HL-60 (cell line): ENCODE measurements around the gene LYPD5.

Source experiments
- DNase-seq, 2 experiments: peaks; one replicate each; pipeline ENCODE4 v3.0.0-alpha.2; 2010 to 2020; ENCODE audit warnings: low read depth in 1 of 2, low spot score in 1 of 2
- H3K27ac ChIP-seq: fragments of 250-450 bp; sonication (Bioruptor Pico); replicated peaks from 2 replicates; pipeline ENCODE4 v1.5.1; 2020; ENCODE audit warnings: mild to moderate bottlenecking, moderate library complexity
- H3K27me3 ChIP-seq: fragments of 250-450 bp; sonication (Bioruptor Pico); 2 replicates; pipeline ENCODE4 v1.5.1; 2021; ENCODE audit warnings: mild to moderate bottlenecking, moderate library complexity; ENCODE audit not compliant: insufficient read depth, poor library complexity, severe bottlenecking
- H3K4me3 ChIP-seq: replicated peaks from 2 replicates; pipeline ENCODE4 v1.5.1; 2011; ENCODE audit warnings: mild to moderate bottlenecking, control low read depth, low read length; ENCODE audit not compliant: insufficient read depth
- CTCF ChIP-seq: IDR thresholded peaks from one replicate; pipeline ENCODE4 v1.5.1; 2011; ENCODE audit warnings: low read length, control low read depth, inconsistent platforms; ENCODE audit not compliant: insufficient read depth
- GABPA ChIP-seq: IDR thresholded peaks from 2 replicates; pipeline ENCODE4 v1.6.1; 2012; ENCODE audit warnings: low read depth
- POLR2AphosphoS5 ChIP-seq: IDR thresholded peaks from 2 replicates; pipeline ENCODE4 v1.6.1; 2012; ENCODE audit warnings: low read depth
- REST ChIP-seq: IDR thresholded peaks from 2 replicates; pipeline ENCODE4 v1.6.1; 2012; ENCODE audit warnings: low read depth; ENCODE audit not compliant: insufficient replicate concordance
- SPI1 ChIP-seq: IDR thresholded peaks from 2 replicates; pipeline ENCODE4 v1.6.1; 2012; ENCODE audit warnings: low read depth, mild to moderate bottlenecking, borderline replicate concordance

The LYPD5 gene

GRCh38 chr19:43769256-43769655 lies 33.0 kb downstream of the LYPD5 start:
- H3K4me3 ChIP-seq = no peak overlapping the region
- TF ChIP-seq REST (no peak), CTCF (no peak), SPI1 (no peak), POLR2AphosphoS5 (no peak), GABPA (no peak)
- no peaks in the 10 kb centered on the region for H3K27me3 ChIP-seq
- H3K27ac ChIP-seq = peak overlapping the region; percentile 80
- no peak for DNase-seq

GRCh38 chr19:43768273-43769050 lies 33.8 kb downstream of the LYPD5 start:
- H3K27me3 ChIP-seq = no peaks in the 10 kb centered on the region
- TF ChIP-seq SPI1 (no peak), POLR2AphosphoS5 (0 out of 2 replicates have a peak, but pooled peaks have one; percentile 12), CTCF (no peak), GABPA (no peak)
- peak overlapping the region; percentile 80 for H3K27ac ChIP-seq
- peak; percentile 91 to 94 for DNase-seq
- H3K4me3 ChIP-seq = no peak overlapping the region

GRCh38 chr19:43767818-43768217 lies 34.4 kb downstream of the LYPD5 start:
- H3K27me3 ChIP-seq = no peaks in the 10 kb centered on the region
- H3K27ac ChIP-seq = peak overlapping the region; percentile 80
- no peak for TF ChIP-seq POLR2AphosphoS5
- TF ChIP-seq GABPA = no peak
- no peak for TF ChIP-seq CTCF
- no peak for TF ChIP-seq SPI1
- no peak for TF ChIP-seq REST
- DNase-seq = no peak
- no peak overlapping the region for H3K4me3 ChIP-seq

- no peak overlapping the region for H3K4me3 ChIP-seq
- TF ChIP-seq SPI1 (no peak), CTCF (no peak), GABPA (no peak), POLR2AphosphoS5 (no peak), REST (no peak)
- DNase-seq = no peak
- no peaks in the 10 kb centered on the region for H3K27me3 ChIP-seq
- peak overlapping the region; percentile 80 for H3K27ac ChIP-seq
These were observed 34.9 kb downstream of the LYPD5 start for GRCh38 chr19:43767316-43767715.
